HT1080 (cell line): Measurements from ENCODE around the gene C10orf62. TPM values are rescaled to one million over a fixed set of nuclear protein-coding genes. Genes with fewer than 3 reads are reported as not detected.

ENCODE experiments used
- DNase-seq: peaks from one replicate; pipeline ENCODE4 v3.0.0-alpha.2; 2015; ENCODE audit warnings: low read depth
- total RNA-seq: library from RNA; depleted of rRNA; stranded (reverse); fragments of >200 nt; shearing (Covaris generic); gene quantifications from 2 replicates; pipeline ENCODE4 v1.2.3, GENCODE V29; 2014

C10orf62 gene
- total RNA-seq, 1 experiment from 2014 or later: not detected

- DNase-seq: peak; percentile 85
Observed at GRCh38 chr10:97584060-97584797, 5.3 kb upstream of the C10orf62 start, which contains the start of gene HOGA1. TSS of gene HOGA1 (plus strand) at chr10:97584389. CDS start at chr10:97584704, 315 bp downstream.

- no peak for DNase-seq
Observed at GRCh38 chr10:97584798-97585438, 4.6 kb upstream of the C10orf62 start.

GRCh38 chr10:97585439-97585811, 4.1 kb upstream of the C10orf62 start:
- no peak for DNase-seq

- no peak for DNase-seq
Observed at GRCh38 chr10:97587183-97587582, 2.3 kb upstream of the C10orf62 start.

- no peak for DNase-seq
Observed at GRCh38 chr10:97590082-97590747, 694 bp downstream of the C10orf62 start.

- no peak for DNase-seq
Observed at GRCh38 chr10:97590748-97591495, 1.4 kb downstream of the C10orf62 start.

- no peak for DNase-seq
Observed at GRCh38 chr10:97593421-97593820, 3.9 kb downstream of the C10orf62 start.

- DNase-seq: peak; percentile 91
Observed at GRCh38 chr10:97596101-97597082, 6.9 kb downstream of the C10orf62 start.

GRCh38 chr10:97597778-97598177, 8.3 kb downstream of the C10orf62 start:
- no peak for DNase-seq

GRCh38 chr10:97598407-97599271, 9.1 kb downstream of the C10orf62 start:
- no peak for DNase-seq

GRCh38 chr10:97599272-97599619, 9.7 kb downstream of the C10orf62 start:
- DNase-seq: no peak

GRCh38 chr10:97600616-97601015, 11.1 kb downstream of the C10orf62 start:
- no peak for DNase-seq

- DNase-seq: no peak
Observed at GRCh38 chr10:97601268-97602215, 12.0 kb downstream of the C10orf62 start.

GRCh38 chr10:97607095-97607636, 17.6 kb downstream of the C10orf62 start:
- DNase-seq: no peak

GRCh38 chr10:97608991-97609561, 19.6 kb downstream of the C10orf62 start:
- no peak for DNase-seq

- no peak for DNase-seq
Observed at GRCh38 chr10:97611473-97611872, 22.0 kb downstream of the C10orf62 start.

- DNase-seq: peak; percentile 70
Observed at GRCh38 chr10:97612386-97612785, 22.9 kb downstream of the C10orf62 start.

GRCh38 chr10:97618285-97618684, 28.8 kb downstream of the C10orf62 start:
- DNase-seq: no peak
